Measurements from ENCODE around the gene ATP13A3.

GRCh38 chr3:194422188-194422587 is 64.6 kb downstream of the ATP13A3 start:
- TF ChIP-seq CTCF (IDR thresholded peaks at IDR 0.05; ENCODE audit: low read depth, low read length) (no peak), EZH2phosphoT487 (IDR thresholded peaks at IDR 0.05; ENCODE audit: low read depth) (no peak)

Measured in OCI-LY3 (cell line).